Measurements from ENCODE around the gene SHB.

The SHB gene

GRCh38 chr9:38096238-38096805 is 27.3 kb upstream of the SHB start (continued):
- TF ChIP-seq ZBTB11 (tag by site-specific recombination; conservative IDR thresholded peaks at IDR 0.05; ENCODE audit: low read depth): no peak
- TF ChIP-seq GLI4 (tag by site-specific recombination; IDR thresholded peaks at IDR 0.05): no peak

- Histone ChIP-seq H3K4me1 (ENCODE audit: control insufficient read depth, insufficient read depth, low read length) (no peaks in the 10 kb centered on the region), H3K4me3 (ENCODE audit: low read depth, low read length) (no peak overlapping the region), H3K9me3 (ENCODE audit: control insufficient read depth, insufficient read depth, low read depth, low read length) (no peaks in the 10 kb centered on the region), H3K27ac (ENCODE audit: extremely low read depth, low read depth, low read length) (no peak overlapping the region), H3K36me3 (ENCODE audit: control insufficient read depth in 2 of 2, insufficient read depth in 1 of 2, low read length in 2 of 2) (no peaks in the 10 kb centered on the region)
- TF ChIP-seq ZNF174 (tag by site-specific recombination; IDR thresholded peaks at IDR 0.05) (no peak), ZNF26 (tag by site-specific recombination; IDR thresholded peaks at IDR 0.05) (no peak), ZNF473 (tag by site-specific recombination; IDR thresholded peaks at IDR 0.05) (no peak), GLI2 (tag by site-specific recombination; IDR thresholded peaks at IDR 0.05; ENCODE audit: borderline replicate concordance, low read depth) (no peak), ZNF449 (tag by site-specific recombination; IDR thresholded peaks at IDR 0.05) (no peak), ZNF140 (tag by site-specific recombination; IDR thresholded peaks at IDR 0.05) (no peak), ZNF24 (tag by site-specific recombination; IDR thresholded peaks at IDR 0.05) (no peak), ZNF843 (tag by site-specific recombination; IDR thresholded peaks at IDR 0.05) (no peak), ZBTB8A (tag by site-specific recombination; IDR thresholded peaks at IDR 0.05) (no peak), KLF10 (tag by site-specific recombination; IDR thresholded peaks at IDR 0.05) (no peak), ZSCAN5A (tag by site-specific recombination; IDR thresholded peaks at IDR 0.05) (no peak), ZBTB17 (tag by site-specific recombination; IDR thresholded peaks at IDR 0.05) (no peak), ZNF184 (tag by site-specific recombination; IDR thresholded peaks at IDR 0.05) (no peak)
- CTCF ChIA-PET: interaction anchor here (1.2 kb wide), 1 partner anchor 45 kb away, joined by 4 read pairs; no protein-coding TSS in a partner anchor
- POLR2A ChIA-PET: no interaction called here
These were observed 25.1 kb upstream of the SHB start for GRCh38 chr9:38094165-38094564.

GRCh38 chr9:38092656-38093055 is 23.6 kb upstream of the SHB start:
- Histone ChIP-seq H3K4me3 (ENCODE audit: low read depth, low read length) (no peak overlapping the region), H3K4me1 (ENCODE audit: control insufficient read depth, insufficient read depth, low read length) (no peaks in the 10 kb centered on the region), H3K9me3 (ENCODE audit: control insufficient read depth, insufficient read depth, low read depth, low read length) (no peaks in the 10 kb centered on the region), H3K36me3 (ENCODE audit: control insufficient read depth in 2 of 2, insufficient read depth in 1 of 2, low read length in 2 of 2) (no peaks in the 10 kb centered on the region), H3K27ac (ENCODE audit: extremely low read depth, low read depth, low read length) (no peak overlapping the region)
- ChIA-PET CTCF (interaction anchor here (0.8 to 1.3 kb wide), 3 partner anchors 45 to 179 kb away, joined by 4 to 5 read pairs (median 4); no protein-coding TSS in a partner anchor), POLR2A (no interaction called here)
- TF ChIP-seq ZNF529 (tag by site-specific recombination; IDR thresholded peaks at IDR 0.05; ENCODE audit: insufficient replicate concordance) (no peak), PRDM4 (tag by site-specific recombination; IDR thresholded peaks at IDR 0.05) (no peak), GLI2 (tag by site-specific recombination; IDR thresholded peaks at IDR 0.05; ENCODE audit: borderline replicate concordance, low read depth) (no peak), ZNF585B (tag by site-specific recombination; IDR thresholded peaks at IDR 0.05) (no peak), WT1 (tag by site-specific recombination; IDR thresholded peaks at IDR 0.05) (no peak), ZNF362 (tag by site-specific recombination; IDR thresholded peaks at IDR 0.05) (no peak), ZNF350 (tag by site-specific recombination; IDR thresholded peaks at IDR 0.05) (no peak), MYNN (tag by site-specific recombination; IDR thresholded peaks at IDR 0.05; ENCODE audit: borderline replicate concordance) (no peak)
